OCI-LY7 (cell line): ENCODE results near the gene PGLYRP2. TPM values are rescaled to one million over a fixed set of nuclear protein-coding genes. Genes with fewer than 3 reads are reported as not detected.

Experiments
- BruUV-seq: library from RNA; stranded (reverse); fragments of 400-500 nt; replicated peaks from 2 replicates; lab custom pipeline; 2021; lab: Mats Ljungman, UMichigan
- CTCF ChIA-PET: fragments of 300-600 bp; sonication (Branson Sonifier 250); formaldehyde crosslinking; loops from one replicate; lab custom pipeline; 2022; ENCODE audit warnings: antibody characterized with exemption; ENCODE audit not compliant: unreplicated experiment; lab: Charles Lee
- POLR2A ChIA-PET: fragments of 300-600 bp; sonication (Branson Sonifier 250); formaldehyde crosslinking; loops from one replicate; lab custom pipeline; 2022; ENCODE audit warnings: antibody characterized with exemption; lab: Charles Lee
- DNase-seq: peaks from one replicate; pipeline ENCODE4 v3.0.0-alpha.2; 2015; ENCODE audit warnings: low spot score
- H2AFZ ChIP-seq: fragments of 200-600 bp; sonication (generic), shearing (Covaris generic); 2 replicates; pipeline ENCODE4 v1.6.1; 2014; ENCODE audit warnings: mild to moderate bottlenecking, antibody characterized with exemption, low read length, moderate library complexity
- H3K27ac ChIP-seq: fragments of 200-600 bp; sonication (generic); 2 replicates; pipeline ENCODE4 v1.5.1; 2014; ENCODE audit warnings: mixed run types, low read depth, mild to moderate bottlenecking, moderate library complexity, low read length, inconsistent platforms; ENCODE audit not compliant: poor library complexity, severe bottlenecking
- H3K36me3 ChIP-seq: fragments of 200-600 bp; sonication (generic); 2 replicates; pipeline ENCODE4 v1.6.1; 2014; ENCODE audit warnings: mild to moderate bottlenecking, antibody characterized with exemption, low read length, moderate library complexity, mixed read lengths; ENCODE audit not compliant: insufficient read depth
- H3K4me1 ChIP-seq: fragments of 200-600 bp; sonication (generic); 2 replicates; pipeline ENCODE4 v1.5.1; 2014; ENCODE audit warnings: mild to moderate bottlenecking, low read length; ENCODE audit not compliant: insufficient read depth, poor library complexity, severe bottlenecking
- H3K4me2 ChIP-seq: fragments of 200-600 bp; sonication (generic); 2 replicates; pipeline ENCODE4 v1.6.1; 2014; ENCODE audit warnings: mild to moderate bottlenecking, low read length
- H3K4me3 ChIP-seq: fragments of 200-600 bp; sonication (generic); 2 replicates; pipeline ENCODE4 v1.5.1; 2014; ENCODE audit warnings: mild to moderate bottlenecking, low read depth, low read length; ENCODE audit not compliant: poor library complexity, severe bottlenecking
- H3K79me2 ChIP-seq: fragments of 200-600 bp; sonication (generic); 2 replicates; pipeline ENCODE4 v1.6.1; 2016; ENCODE audit warnings: low read depth, mild to moderate bottlenecking, low read length, moderate library complexity, mixed read lengths; ENCODE audit not compliant: insufficient read depth
- H3K9me2 ChIP-seq: fragments of 200-600 bp; sonication (generic); 2 replicates; pipeline ENCODE4 v1.6.1; 2016; ENCODE audit warnings: mild to moderate bottlenecking, low read length, mixed read lengths; ENCODE audit not compliant: insufficient read depth
- H3K9me3 ChIP-seq: fragments of 200-600 bp; sonication (generic); 2 replicates; pipeline ENCODE4 v1.6.1; 2014; ENCODE audit warnings: mild to moderate bottlenecking, mixed run types, low read length, mixed read lengths
- H4K20me1 ChIP-seq: fragments of 200-600 bp; sonication (generic); 2 replicates; pipeline ENCODE4 v1.6.1; 2014; ENCODE audit warnings: mild to moderate bottlenecking, antibody characterized with exemption, low read length, moderate library complexity, mixed read lengths; ENCODE audit not compliant: insufficient read depth
- CTCF ChIP-seq: fragments of 200-600 bp; sonication (generic); conservative IDR thresholded peaks from 2 replicates; pipeline ENCODE4 v1.5.1; 2014; ENCODE audit warnings: mild to moderate bottlenecking, antibody characterized with exemption, low read length, moderate library complexity, mixed read lengths
- EZH2phosphoT487 ChIP-seq: fragments of 200-600 bp; sonication (generic); IDR thresholded peaks from 2 replicates; pipeline ENCODE4 v1.6.1; 2018; ENCODE audit warnings: low read depth, borderline replicate concordance, mild to moderate bottlenecking, mixed run types, antibody characterized with exemption, low read length, moderate library complexity, mixed read lengths
- intact Hi-C: fragments of 100-400 bp; cut with micrococcal nuclease; formaldehyde crosslinking; loops from one replicate; pipeline ENCODE4 v1.10.0; 2022; ENCODE audit not compliant: unreplicated experiment
- total RNA-seq, 2 experiments: library from RNA; depleted of rRNA in 1 of 2; stranded (reverse); fragments of >200 nt in 1 of 2; shearing (Covaris generic) in 1 of 2; gene quantifications; 2 replicates each; pipeline ENCODE4 v1.2.3, GENCODE V29; 2014 to 2022

PGLYRP2 gene
- total RNA-seq, 2 experiments from 2014 or later: not detected

DNA sequence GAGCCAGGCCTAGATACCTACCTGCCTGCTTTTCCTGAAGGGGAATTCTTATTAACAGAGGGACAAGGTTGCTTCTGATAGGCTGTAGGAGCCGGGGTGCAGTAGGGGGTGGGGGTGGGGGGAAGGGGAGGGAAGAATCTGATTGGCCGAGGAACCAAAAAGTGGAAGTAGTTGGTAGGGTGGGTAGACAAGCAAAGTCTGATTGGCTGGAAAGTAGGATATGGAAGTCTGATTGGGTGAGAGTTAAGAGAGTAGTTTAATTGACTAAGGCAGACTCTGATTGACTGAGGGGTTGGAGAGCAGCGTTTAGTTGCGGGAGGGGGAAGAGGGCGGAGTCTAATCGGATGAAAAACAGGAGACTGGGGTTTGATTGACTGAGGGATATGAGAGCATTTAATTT, 19.6 kb upstream of the PGLYRP2 start:
- H3K79me2 ChIP-seq: no peaks in the 10 kb centered on the region
- no peaks in the 10 kb centered on the region for H4K20me1 ChIP-seq
- no peaks in the 10 kb centered on the region for H3K9me3 ChIP-seq
- no peaks in the 10 kb centered on the region for H3K4me1 ChIP-seq
- no peaks in the 10 kb centered on the region for H3K9me2 ChIP-seq
- no peak overlapping the region for H3K4me2 ChIP-seq
- ChIA-PET CTCF (no interaction called here), POLR2A (no interaction called here)
- TF ChIP-seq EZH2phosphoT487: no peak
- TF ChIP-seq CTCF: no peak
- no peak overlapping the region for H2AFZ ChIP-seq
- H3K27ac ChIP-seq: no peak overlapping the region
- BruUV-seq: no TSS peak
- intact Hi-C loops: no loop called here
- no peak for DNase-seq
- H3K36me3 ChIP-seq: no peaks in the 10 kb centered on the region
- no peak overlapping the region for H3K4me3 ChIP-seq

DNA sequence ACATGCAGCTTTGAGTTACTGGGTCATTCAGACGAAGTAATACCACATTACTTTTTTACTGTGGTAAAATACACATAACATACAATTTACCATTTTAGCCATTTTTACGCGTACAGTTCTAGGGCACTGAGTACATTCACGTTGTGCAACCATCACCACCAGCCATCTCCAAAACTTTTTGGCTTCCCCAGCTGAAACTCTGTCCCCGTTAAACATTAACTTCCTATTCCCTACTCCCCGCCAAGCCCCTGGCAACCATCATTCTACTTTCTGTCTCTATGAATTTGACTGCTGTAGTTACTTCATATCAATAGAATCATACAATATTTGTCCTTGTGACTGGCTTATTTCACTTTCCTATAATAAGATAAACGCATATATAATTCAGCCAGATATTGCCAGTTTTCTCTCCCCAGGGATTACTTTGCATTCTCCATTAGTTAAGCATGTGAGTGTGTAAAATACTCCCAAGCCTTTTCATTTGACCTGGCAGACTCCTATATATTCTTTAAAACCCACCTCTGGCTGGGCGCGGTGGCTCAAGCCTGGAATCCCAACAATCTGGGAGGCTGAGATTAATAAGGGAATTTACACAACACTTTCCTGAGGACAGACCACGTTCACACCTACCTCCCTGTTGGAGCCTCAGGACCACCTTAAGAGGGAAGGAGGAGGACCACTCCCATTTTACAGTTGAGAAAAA, 19.0 kb upstream of the PGLYRP2 start:
- Histone ChIP-seq H3K36me3 (no peaks in the 10 kb centered on the region), H2AFZ (no peak overlapping the region), H4K20me1 (no peaks in the 10 kb centered on the region), H3K4me3 (no peak overlapping the region), H3K27ac (no peak overlapping the region), H3K79me2 (no peaks in the 10 kb centered on the region), H3K9me2 (no peaks in the 10 kb centered on the region), H3K9me3 (no peaks in the 10 kb centered on the region), H3K4me2 (no peak overlapping the region), H3K4me1 (no peaks in the 10 kb centered on the region)
- no peak for TF ChIP-seq EZH2phosphoT487
- TF ChIP-seq CTCF: no peak
- BruUV-seq: no TSS peak
- ChIA-PET CTCF (no interaction called here), POLR2A (no interaction called here)
- no peak for DNase-seq
- intact Hi-C loops: no loop called here

DNA sequence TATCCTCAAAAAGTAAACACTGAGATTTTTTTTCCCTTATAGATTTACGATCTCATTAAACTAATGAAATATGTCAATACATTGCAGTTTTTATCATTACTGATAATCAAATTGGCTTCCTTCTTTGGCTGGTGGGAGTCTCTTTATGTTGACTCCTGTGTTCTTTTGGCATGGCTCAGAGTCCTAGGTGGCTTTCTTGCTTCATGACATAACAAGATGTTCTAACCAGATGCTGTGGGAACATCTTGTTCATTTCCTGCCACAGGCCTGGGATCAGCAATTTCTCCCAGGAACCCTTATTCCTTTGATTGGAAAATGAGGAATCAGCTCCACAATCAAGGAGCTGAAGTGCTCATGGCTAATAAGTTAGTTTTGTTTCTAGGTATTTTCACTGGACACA, 15.8 kb upstream of the PGLYRP2 start:
- Histone ChIP-seq H3K9me3 (no peaks in the 10 kb centered on the region), H4K20me1 (no peaks in the 10 kb centered on the region), H3K79me2 (no peaks in the 10 kb centered on the region), H3K4me3 (no peak overlapping the region), H3K4me2 (no peak overlapping the region), H3K27ac (no peak overlapping the region), H3K4me1 (no peaks in the 10 kb centered on the region), H2AFZ (no peak overlapping the region), H3K36me3 (no peaks in the 10 kb centered on the region), H3K9me2 (no peaks in the 10 kb centered on the region)
- intact Hi-C loops: no loop called here
- ChIA-PET POLR2A (no interaction called here), CTCF (no interaction called here)
- no peak for DNase-seq
- no TSS peak for BruUV-seq
- TF ChIP-seq CTCF (no peak), EZH2phosphoT487 (no peak)
